ENCODE results near the gene KCNT1. TPM values are rescaled to one million over a fixed set of nuclear protein-coding genes. Genes with fewer than 3 reads are reported as not detected.

Gene KCNT1
- total RNA-seq, 4 donors from 2014 or later: 0.06 to 0.17 TPM; not detected in 2

GRCh38 chr9:135680056-135680455, 21.9 kb upstream of the KCNT1 start:
- intact Hi-C loops (cut with DNase I): no loop called here
- Histone ChIP-seq H3K4me3 (no peak overlapping the region), H3K36me3 (no peaks in the 10 kb centered on the region), H3K27me3 (peaks cover 0 to 64% (median 0%) of the 10 kb centered on the region in 4 donors), H3K27ac (replicated peaks in 1 of 4) (no peak overlapping the region), H3K4me1 (no peaks in the 10 kb centered on the region), H3K9me3 (no peaks in the 10 kb centered on the region)
- TF ChIP-seq POLR2A (IDR thresholded peaks at IDR 0.05; ENCODE audit: low read depth) (no peak), EP300 (IDR thresholded peaks at IDR 0.05) (no peak), POLR2AphosphoS5 (IDR thresholded peaks at IDR 0.05) (no peak)
- TF ChIP-seq, protein P1, sequence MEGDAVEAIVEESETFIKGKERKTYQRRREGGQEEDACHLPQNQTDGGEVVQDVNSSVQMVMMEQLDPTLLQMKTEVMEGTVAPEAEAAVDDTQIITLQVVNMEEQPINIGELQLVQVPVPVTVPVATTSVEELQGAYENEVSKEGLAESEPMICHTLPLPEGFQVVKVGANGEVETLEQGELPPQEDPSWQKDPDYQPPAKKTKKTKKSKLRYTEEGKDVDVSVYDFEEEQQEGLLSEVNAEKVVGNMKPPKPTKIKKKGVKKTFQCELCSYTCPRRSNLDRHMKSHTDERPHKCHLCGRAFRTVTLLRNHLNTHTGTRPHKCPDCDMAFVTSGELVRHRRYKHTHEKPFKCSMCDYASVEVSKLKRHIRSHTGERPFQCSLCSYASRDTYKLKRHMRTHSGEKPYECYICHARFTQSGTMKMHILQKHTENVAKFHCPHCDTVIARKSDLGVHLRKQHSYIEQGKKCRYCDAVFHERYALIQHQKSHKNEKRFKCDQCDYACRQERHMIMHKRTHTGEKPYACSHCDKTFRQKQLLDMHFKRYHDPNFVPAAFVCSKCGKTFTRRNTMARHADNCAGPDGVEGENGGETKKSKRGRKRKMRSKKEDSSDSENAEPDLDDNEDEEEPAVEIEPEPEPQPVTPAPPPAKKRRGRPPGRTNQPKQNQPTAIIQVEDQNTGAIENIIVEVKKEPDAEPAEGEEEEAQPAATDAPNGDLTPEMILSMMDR (IDR thresholded peaks at IDR 0.05): no peak
- DNase-seq (ENCODE audit: extremely low spot score): no peak
- 61% methylated on average over 16 of the region's 16 CpGs for WGBS

GRCh38 chr9:135681161-135681560, 20.8 kb upstream of the KCNT1 start:
- H3K9me3 ChIP-seq: no peaks in the 10 kb centered on the region
- intact Hi-C loops (cut with DNase I): no loop called here
- H3K4me1 ChIP-seq: no peaks in the 10 kb centered on the region
- H3K27me3 ChIP-seq: peaks cover 0 to 74% (median 0%) of the 10 kb centered on the region in 4 donors
- no peaks in the 10 kb centered on the region for H3K36me3 ChIP-seq
- 93% methylated on average over 5 of the region's 5 CpGs for WGBS
- H3K4me3 ChIP-seq: no peak overlapping the region
- TF ChIP-seq POLR2A (IDR thresholded peaks at IDR 0.05; ENCODE audit: low read depth) (no peak), EP300 (IDR thresholded peaks at IDR 0.05) (no peak), POLR2AphosphoS5 (IDR thresholded peaks at IDR 0.05) (no peak)
- TF ChIP-seq, protein P1 (IDR thresholded peaks at IDR 0.05): no peak
- DNase-seq (ENCODE audit: extremely low spot score): no peak
- no peak overlapping the region for H3K27ac ChIP-seq (replicated peaks in 1 of 4)

DNA sequence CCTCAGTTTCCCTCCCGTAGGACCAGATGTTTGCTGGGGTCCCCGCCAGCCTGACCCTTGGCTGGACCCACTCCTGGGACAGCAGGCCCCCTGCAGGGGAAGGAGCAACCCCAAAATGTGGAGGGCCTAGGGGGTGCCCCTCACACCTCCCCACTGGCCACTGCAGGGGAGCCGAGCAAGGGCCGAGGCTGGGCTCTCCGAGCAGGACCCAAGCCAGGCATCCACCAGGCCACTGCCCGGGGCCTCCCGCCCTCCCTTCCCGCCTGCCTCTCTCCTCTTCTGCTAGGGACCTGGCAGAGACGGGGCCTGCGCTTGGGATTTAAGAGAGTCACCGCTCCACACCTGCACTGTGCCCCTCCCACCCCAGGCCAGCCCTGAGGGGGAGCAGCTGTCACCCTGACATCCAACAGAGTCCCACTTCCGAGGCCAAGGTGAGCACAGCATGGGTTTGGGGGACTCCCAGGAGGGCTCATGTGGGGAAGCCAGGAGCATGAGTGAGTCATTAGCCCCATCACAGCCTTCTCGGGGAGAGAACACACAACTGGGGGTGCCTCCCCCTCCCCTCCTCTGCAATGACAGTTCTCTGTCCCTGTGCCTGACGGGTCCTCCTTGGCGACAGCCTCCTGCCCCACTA, 18.5 kb upstream of the KCNT1 start:
- Histone ChIP-seq H3K36me3 (no peaks in the 10 kb centered on the region), H3K4me1 (no peaks in the 10 kb centered on the region), H3K27ac (replicated peaks in 1 of 4) (no peak overlapping the region), H3K4me3 (no peak overlapping the region), H3K9me3 (no peaks in the 10 kb centered on the region), H3K27me3 (peaks cover 0 to 84% (median 0%) of the 10 kb centered on the region in 4 donors)
- intact Hi-C loops (cut with DNase I): no loop called here
- no CpG with 5 or more reads among the region's 15 CpGs for WGBS
- DNase-seq (ENCODE audit: extremely low spot score): no peak
- TF ChIP-seq POLR2A (IDR thresholded peaks at IDR 0.05; ENCODE audit: low read depth) (no peak), EP300 (IDR thresholded peaks at IDR 0.05) (no peak), POLR2AphosphoS5 (IDR thresholded peaks at IDR 0.05) (no peak)
- TF ChIP-seq, protein P1 (IDR thresholded peaks at IDR 0.05): no peak

- TF ChIP-seq POLR2AphosphoS5 (IDR thresholded peaks at IDR 0.05) (no peak), EP300 (IDR thresholded peaks at IDR 0.05) (no peak), POLR2A (IDR thresholded peaks at IDR 0.05; ENCODE audit: low read depth) (no peak)
- TF ChIP-seq, protein P1 (IDR thresholded peaks at IDR 0.05): no peak
- H3K27me3 ChIP-seq: peaks cover 0 to 86% (median 0%) of the 10 kb centered on the region in 4 donors
- no peak overlapping the region for H3K4me3 ChIP-seq
- no peak for DNase-seq (ENCODE audit: extremely low spot score)
- WGBS: 70% methylated on average over 10 of the region's 17 CpGs
- no peaks in the 10 kb centered on the region for H3K36me3 ChIP-seq
- H3K27ac ChIP-seq (replicated peaks in 1 of 4): no peak overlapping the region
- no peaks in the 10 kb centered on the region for H3K4me1 ChIP-seq
- H3K9me3 ChIP-seq: no peaks in the 10 kb centered on the region
- intact Hi-C loops (cut with DNase I): no loop called here
These were observed 17.3 kb upstream of the KCNT1 start for GRCh38 chr9:135684691-135685090.

- Histone ChIP-seq H3K27ac (replicated peaks in 1 of 4) (no peak overlapping the region), H3K4me1 (no peaks in the 10 kb centered on the region), H3K27me3 (peaks cover 0 to 80% (median 0%) of the 10 kb centered on the region in 4 donors), H3K4me3 (no peak overlapping the region), H3K36me3 (no peaks in the 10 kb centered on the region), H3K9me3 (no peaks in the 10 kb centered on the region)
- intact Hi-C loops (cut with DNase I): no loop called here
- WGBS: 80% methylated on average over 14 of the region's 15 CpGs
- no peak for DNase-seq (ENCODE audit: extremely low spot score)
- TF ChIP-seq, protein P1 (IDR thresholded peaks at IDR 0.05): no peak
- no peak for TF ChIP-seq POLR2AphosphoS5 (IDR thresholded peaks at IDR 0.05)
These were observed 14.8 kb upstream of the KCNT1 start for GRCh38 chr9:135687216-135687615.
